GM12864 (cell line): ENCODE measurements around the gene GPAT3.
"Not testable (repeated sequence)": the region's sequence is repeated elsewhere in the genome, so short reads cannot be mapped to it uniquely, and the experiment has no call there.

Experiments used
- DNase-seq: peaks from one replicate; pipeline ENCODE4 v3.0.0-alpha.2; 2011; ENCODE audit warnings: low read depth
- H3K4me3 ChIP-seq: 2 replicates; pipeline ENCODE4 v1.5.1; 2011; ENCODE audit warnings: mild to moderate bottlenecking, low read depth, low read length, control low read depth
- TF ChIP-seq, protein P1 (sequence below): IDR thresholded peaks from 2 replicates; pipeline ENCODE4 v1.5.1; 2011; ENCODE audit warnings: low read depth, mild to moderate bottlenecking, moderate library complexity, low read length, control low read depth, inconsistent platforms; ENCODE audit errors: missing control alignments

The GPAT3 gene

DNA sequence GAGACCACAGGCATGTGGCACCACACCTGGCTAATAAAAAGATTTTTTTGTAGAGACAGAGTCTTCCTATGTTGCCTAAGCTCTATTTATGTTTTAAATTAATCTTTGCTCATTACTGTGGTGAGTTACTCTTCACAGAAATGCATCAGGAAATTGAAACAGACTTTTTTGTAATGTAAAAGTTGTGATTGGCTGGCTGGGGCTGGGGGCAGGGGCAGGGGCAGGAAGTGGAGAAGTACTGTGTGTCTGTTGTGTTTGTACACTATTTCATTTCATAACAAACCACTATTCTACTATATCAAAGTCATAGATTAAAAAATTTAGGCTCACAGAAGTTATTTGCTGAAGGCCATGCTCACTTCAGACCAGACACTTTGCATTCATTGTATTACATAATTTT, 31.9 kb upstream of the GPAT3 start:
- no peak for DNase-seq
- TF ChIP-seq, protein P1, sequence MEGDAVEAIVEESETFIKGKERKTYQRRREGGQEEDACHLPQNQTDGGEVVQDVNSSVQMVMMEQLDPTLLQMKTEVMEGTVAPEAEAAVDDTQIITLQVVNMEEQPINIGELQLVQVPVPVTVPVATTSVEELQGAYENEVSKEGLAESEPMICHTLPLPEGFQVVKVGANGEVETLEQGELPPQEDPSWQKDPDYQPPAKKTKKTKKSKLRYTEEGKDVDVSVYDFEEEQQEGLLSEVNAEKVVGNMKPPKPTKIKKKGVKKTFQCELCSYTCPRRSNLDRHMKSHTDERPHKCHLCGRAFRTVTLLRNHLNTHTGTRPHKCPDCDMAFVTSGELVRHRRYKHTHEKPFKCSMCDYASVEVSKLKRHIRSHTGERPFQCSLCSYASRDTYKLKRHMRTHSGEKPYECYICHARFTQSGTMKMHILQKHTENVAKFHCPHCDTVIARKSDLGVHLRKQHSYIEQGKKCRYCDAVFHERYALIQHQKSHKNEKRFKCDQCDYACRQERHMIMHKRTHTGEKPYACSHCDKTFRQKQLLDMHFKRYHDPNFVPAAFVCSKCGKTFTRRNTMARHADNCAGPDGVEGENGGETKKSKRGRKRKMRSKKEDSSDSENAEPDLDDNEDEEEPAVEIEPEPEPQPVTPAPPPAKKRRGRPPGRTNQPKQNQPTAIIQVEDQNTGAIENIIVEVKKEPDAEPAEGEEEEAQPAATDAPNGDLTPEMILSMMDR, result no peak
- no peak overlapping the region for H3K4me3 ChIP-seq

DNA sequence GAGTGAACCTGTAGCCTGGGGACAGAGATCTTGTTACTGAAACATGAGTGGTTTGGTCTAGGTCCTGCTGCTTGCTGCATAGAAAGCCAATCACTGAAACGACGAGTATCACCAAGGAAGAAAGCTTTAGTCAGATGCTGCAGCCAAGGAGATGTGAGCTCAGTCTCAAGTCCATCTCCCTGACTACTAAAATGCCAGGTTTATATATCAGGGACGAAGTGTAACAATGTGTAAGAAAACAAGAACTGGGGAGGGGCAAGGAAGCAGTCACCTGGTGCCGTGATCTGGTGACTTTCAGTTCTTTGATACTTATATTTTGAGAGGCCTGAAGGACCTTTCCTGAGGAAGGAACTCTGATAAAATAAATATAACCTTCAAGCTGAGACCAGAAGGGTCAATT, 31.4 kb upstream of the GPAT3 start:
- no peak for DNase-seq
- TF ChIP-seq, protein P1, result no peak
- H3K4me3 ChIP-seq, result no peak overlapping the region

DNA sequence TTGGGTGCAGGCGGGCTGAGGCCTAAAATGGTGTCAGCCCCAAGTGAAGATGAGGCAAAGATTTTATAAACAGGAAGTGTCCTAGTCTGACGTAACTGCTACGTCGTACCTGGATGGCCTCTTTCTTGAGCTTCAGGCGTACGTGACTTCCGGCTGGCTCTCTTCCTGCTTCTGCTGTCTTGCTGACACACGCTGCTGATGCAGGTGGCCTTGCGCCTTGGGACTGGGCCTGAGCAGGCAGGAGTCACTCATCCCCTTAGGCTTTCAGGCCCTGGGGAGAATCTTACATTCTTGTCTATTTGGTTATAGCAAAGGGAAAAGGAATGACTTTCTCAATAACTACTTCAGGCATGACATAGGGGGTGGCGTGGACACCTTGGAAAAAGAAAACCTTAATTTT, 30.9 kb upstream of the GPAT3 start:
- H3K4me3 ChIP-seq, result no peak overlapping the region
- TF ChIP-seq, protein P1, result no peak
- DNase-seq, result no peak

DNA sequence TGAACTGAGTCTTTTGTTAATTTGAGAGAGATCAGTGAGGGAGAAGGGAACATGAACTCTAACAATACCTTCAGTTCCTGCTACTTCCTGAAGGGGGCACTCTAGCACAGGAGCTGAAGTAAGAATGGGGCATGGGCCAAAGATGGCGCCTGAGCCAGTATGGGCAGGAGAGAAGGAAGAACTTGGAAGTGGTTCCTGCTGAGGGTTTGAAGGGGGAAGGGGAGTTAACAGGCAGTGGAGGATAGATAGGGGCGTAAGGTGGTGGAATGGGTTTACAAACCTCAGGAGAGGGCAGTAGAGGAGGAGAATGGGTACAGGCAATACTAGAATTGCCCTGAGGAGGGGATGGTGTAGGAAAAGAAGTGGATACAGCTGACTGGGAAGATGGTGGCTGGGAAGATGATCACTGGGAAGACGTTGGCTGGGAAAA, 26.7 kb upstream of the GPAT3 start:
- not testable (repeated sequence) for H3K4me3 ChIP-seq, DNase-seq
- TF ChIP-seq, protein P1, result peak; percentile 75

DNA sequence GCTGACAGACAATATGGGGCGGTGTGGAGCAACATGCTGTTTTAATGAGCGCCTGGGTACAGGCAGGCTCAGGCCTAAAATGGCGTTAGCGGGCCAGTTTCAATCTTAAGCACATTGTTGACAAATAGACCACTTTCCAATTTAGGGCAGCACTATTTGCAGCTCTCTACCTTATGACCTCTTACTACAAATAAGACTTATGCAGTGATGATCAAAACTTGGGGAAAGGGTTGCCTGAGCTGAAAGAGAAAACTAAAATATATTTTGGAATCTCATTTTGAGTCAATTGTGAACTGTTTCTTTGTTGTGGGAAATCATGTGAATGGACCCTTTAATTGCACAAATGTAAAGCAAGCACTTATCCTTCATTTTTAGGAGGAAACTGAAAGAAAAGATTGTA, 25.5 kb upstream of the GPAT3 start:
- TF ChIP-seq, protein P1, result no peak
- no peak overlapping the region for H3K4me3 ChIP-seq
- no peak for DNase-seq

DNA sequence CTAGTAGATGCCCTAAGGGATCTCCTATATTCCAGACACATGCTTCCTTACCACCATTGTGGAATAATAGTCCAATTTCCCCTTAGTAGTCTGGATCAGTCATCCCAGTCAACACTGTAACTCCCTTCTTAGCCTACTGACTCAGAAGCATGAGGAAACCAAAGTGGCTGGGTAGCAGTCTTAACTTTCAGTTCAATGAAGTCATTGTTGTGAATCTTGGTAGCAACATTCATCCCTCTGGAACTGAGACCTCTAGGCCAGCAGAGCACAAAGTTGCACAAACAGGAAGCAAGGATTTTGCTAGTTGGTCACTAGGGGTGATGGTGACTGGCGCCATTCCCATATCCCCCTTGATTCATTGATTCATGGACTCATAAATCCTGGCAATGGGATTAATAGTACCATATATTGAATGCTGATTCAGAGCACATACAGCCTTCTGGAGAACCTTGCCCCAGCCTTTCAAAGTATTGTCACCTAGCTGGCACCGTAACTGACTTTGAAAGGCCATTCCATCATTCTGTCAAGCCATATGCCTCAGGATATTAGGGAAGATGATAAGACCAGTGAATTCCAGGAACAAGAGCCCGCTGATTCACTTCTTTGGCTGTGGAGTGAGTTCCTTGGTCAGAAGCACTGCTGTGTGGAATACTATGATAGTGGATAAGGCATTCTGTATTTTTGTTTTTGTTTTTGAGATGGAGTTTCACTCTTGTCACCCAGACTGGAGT, 19.7 kb upstream of the GPAT3 start:
- TF ChIP-seq, protein P1, result no peak
- DNase-seq, result no peak
- no peak overlapping the region for H3K4me3 ChIP-seq

DNA sequence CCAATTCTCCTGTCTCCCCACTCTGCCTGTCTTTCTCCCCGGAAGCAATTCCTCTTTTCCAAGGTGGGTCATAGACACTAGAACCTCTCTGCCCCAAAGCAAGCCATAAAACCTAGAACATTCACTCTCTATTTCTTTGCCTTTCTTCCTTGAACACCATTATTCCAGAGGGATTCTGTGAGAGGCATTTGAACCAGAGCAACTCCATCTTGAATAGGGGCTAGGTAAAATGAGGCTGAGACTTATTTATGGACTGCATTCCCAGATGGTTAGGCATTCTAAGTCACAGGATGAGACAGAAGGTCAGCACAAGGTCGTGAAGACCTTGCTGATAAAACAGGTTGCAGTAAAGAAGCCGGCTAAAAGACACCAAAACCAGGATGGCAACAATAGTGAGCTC, 13.7 kb upstream of the GPAT3 start:
- H3K4me3 ChIP-seq, result no peak overlapping the region
- DNase-seq, result no peak
- TF ChIP-seq, protein P1, result no peak
